Limb (tissue), 2 donors: ENCODE data around the gene MVD.

Source experiments
- DNase-seq, 2 donors: peaks; one replicate each; pipeline ENCODE4 v3.0.0-alpha.2; 2016; ENCODE audit errors: extremely low spot score in 2 of 2

The MVD gene

DNA sequence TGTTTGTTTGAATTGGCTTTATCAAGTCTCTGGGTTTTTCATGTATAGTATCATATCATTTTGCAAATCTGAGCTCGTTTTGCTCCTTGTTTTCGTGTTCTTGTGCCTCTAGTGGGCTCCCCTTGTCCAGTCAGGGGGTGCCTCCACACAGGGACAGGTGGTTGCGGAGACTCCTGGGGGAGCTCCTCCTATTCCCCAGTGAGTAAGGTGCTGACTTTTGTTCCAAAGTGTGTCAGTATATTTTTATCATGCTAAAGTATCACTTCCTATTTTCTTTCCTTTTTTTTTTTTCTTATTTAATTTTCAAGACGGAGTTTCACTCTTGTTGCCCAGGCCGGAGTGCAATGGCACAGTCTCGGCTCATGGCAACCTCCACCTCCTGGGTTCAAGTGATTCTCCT lies 54.8 kb downstream of the MVD start:
- DNase-seq, result no peak

DNA sequence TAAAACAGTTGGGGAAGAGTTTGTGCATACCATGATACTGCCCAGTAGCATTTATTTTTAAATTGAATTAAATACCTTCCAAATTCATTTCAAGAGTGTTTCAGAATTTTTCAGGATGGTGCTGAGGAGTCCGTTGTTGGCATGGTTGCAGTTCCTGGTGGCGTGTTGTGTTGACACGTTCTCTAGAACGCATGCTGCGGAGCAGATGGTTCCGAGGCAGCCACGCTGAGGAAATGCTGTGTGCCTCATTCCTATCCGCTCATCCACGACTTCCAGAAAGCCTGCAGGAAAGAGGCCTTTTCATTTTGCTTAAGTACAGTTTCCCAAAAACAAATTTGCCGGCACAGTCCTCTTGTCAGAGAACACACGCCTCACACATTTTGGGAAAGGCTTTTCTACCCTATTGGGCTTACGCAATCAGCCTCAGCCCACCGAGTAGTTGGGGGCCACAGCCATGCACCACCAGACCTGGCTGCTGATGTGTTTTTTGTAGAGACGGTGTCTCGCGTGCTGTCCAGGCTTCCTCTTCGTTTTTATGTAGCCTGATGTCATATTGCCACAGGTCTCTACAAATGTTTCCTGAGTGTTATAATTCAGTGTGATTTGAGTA lies 56.6 kb downstream of the MVD start:
- no peak for DNase-seq

DNA sequence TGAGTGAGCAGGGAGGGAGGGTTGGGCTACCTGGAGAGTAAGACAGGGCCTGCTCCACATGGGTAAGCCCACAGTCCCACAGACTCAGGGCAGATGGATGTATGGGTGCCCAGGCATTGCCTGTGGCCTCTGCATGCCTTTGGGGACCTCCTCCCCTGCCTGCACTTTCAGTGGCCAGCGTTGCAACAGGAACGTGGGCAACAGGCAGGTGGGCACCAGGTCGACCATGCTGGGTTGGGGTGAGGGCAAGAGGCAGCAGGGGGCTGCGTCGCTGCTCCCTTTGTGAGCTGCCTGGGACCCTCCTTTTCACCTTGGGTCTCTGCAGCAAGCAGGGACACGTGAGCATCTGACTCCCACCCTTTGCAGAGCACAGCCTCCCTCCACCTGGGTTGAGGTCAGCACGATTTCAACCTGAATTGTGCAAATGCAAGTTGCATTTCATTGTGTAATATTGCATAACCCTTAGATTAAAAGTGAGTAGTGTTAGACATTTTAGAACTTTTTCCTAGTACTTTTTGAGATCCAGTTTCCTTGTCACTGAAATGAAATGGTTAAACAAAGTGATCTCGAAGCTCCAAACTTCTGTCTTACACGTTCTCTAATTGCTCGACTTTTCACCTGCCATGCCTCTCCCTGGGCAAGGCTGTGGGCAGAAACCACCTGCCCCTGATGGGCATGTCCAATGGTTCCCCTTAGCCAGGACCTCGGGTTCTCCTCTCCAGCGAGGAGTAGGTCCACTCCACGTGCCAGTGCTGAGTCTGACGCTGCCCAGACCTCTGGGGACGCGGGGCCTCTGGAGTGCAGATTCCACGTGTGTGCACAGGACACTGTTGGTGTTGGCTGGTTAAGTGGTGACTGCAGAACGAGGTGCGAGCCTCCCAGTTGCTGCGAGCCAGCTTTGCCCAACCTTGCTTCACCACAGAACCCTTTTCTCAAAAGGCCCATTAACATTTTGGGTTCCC lies 57.4 kb downstream of the MVD start:
- no peak for DNase-seq

DNA sequence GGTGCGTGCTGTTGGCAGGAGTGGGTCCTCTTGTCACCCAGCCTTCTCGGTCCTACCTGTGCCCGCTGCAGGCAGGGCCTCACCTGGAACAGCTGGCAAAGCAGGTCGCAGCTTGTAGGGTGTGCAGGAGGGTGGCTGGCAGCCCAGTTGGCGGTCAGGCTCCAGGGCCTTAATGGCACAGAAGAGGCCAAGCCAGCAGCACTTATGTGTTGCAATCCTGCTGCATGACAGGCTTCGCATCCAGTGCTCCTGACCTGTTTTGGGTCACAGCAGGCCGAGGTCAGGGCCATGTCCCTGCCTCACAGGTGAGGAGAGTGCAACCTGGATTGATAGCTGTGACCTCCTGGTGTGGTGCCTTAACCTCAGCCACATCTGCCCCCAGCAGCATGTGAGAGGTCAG lies 60.8 kb downstream of the MVD start:
- no peak for DNase-seq
